Activated CD4-positive, alpha-beta T cell treated with anti-CD3 and anti-CD28 coated beads, Interleukin-2, amount 50 U/mL, for 24 hours (primary cell): ENCODE data around the gene FAM210A.

Experiments
- DNase-seq, 2 donors: peaks; one replicate each; pipeline ENCODE4 v3.0.0-alpha.2; 2020; ENCODE audit warnings: low read depth in 1 of 2, low spot score in 1 of 2

The FAM210A gene

DNA sequence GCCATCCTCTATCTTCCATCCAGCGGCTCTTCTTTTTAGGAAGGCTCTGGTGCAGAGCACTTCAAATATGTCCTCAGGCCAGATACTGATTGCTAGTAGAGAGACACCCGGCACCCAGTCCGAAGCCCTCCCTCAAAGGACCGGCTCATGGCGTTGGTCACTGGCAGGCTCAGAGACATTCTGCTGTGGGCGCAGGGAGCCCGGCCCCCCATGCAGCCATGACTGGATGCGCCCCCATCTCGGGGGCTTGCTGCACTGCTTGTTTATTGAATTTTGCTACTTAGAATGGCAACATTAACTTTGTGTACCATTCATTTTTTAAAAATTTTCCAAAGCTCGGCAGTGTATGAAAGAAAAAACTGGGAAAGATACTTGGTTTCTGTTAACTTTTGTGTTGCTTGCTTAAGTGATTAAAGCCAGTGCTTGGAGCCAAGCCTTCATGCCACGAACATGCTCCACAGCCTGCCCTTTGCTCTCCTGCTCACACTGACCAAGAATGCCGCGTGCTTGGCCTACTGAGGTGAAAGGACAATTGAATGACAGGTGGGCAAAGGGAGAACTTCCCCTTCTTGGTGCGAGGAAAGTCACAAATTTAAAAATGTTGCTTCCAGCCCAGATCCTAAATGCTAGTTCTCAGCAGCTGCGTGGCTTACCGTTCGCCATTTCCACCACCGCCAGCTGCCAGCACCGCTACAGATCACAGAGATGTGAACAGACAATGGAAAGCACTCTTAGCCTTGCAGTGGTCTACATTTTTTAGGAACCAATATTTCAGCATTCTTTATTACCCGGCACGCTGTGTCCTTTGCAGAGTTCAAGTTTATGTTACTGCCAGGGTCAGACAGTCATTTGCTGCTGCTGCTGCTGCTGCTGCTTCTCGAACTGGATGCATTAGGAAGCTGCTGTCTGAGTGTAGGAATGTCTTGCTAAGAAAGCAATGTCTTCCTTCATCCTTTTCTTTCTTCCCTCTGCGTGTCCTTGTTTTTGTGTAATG lies 76.7 kb downstream of the FAM210A start:
- no peak for DNase-seq

DNA sequence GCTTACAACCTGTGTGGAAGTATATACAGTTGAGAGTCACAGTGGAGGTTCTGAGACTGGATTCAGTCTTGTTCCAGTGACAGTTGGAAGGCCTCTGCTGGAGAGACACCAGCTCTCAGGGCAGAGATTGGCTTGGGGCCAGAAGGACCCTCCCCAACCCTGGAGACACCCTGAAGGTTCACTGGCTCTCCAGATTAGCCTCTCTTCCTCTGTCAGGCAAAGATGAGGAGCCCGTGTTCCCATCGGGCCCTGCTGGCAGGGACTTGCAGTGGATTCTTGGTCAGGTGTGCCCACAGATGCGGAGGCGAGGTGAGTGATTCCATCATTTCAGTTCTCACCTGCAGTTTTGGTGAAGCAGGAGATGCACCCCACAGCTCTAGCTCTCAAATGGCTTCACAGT lies 78.6 kb downstream of the FAM210A start:
- no peak for DNase-seq

DNA sequence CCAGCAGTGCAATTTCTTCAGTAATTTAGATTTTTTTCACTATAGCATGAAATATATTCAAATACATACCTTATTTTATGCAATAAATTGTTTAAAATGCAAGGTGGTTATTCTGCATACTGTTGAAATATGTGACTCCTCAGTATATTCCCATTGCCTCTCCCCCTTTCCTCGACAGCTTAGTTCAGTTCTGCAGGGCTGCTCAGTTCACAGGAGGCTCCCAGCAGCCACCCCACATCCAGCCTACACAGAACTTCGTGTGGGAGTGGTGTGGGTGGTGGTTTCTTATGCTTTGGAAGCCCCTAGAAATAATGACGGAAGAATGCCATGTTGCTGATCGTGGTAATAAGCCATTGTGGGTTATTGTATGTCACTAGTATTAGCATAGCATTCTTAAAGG lies 79.7 kb downstream of the FAM210A start:
- DNase-seq, result no peak

DNA sequence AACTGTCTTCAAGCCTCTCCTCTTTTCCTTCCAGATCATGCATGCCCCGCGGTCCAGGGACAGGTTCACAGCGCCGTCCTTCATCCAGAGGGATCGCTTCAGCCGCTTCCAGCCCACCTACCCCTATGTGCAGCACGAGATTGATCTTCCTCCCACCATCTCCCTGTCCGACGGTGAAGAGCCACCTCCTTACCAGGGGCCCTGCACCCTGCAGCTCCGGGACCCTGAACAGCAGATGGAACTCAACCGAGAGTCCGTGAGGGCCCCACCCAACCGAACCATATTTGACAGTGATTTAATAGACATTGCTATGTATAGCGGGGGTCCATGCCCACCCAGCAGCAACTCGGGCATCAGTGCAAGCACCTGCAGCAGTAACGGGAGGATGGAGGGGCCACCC lies 81.3 kb downstream of the FAM210A start:
- no peak for DNase-seq

DNA sequence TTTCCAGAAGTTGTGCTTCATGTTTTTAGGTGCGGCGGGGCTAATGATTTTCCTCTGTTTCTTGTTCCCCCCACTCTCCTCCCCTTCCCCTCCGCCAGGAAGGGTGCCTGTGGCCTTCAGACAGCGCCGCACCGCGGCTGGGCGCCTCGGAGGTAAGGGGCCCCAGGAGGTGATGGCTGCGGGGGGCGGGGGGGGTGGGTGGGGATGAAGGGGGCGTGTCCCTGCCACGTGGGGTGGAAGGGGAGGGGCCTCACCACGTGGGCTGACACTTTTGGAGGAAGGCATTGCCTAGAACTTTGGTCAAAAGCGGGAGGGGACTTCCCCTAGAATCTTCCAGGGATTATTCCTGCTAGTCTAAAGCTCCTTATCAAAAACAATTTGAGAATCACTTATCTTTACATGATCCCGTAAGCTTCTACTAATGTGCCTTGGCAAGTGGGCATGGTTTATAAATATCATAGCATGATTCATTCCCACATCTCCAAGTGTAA lies 83.1 kb downstream of the FAM210A start:
- DNase-seq, result no peak

DNA sequence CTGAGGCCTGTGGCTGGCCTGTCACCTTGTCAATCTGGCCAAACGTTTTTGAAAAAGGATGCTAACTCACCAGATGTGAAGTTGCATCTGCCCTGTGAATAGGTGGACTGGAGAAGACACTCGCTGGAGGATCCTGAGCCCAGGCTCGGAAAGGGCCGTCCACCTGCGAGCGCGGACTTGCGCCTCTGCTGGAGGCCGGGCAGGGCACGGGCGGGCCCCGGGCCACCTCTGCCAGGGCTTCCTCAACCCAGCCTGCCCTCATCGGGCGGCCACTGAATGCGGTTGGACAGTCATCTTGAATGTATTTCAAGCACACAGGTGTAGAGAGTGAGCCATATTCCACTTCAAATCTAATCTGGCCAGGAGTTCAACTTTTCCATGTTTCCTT lies 83.9 kb downstream of the FAM210A start:
- DNase-seq, result no peak

DNA sequence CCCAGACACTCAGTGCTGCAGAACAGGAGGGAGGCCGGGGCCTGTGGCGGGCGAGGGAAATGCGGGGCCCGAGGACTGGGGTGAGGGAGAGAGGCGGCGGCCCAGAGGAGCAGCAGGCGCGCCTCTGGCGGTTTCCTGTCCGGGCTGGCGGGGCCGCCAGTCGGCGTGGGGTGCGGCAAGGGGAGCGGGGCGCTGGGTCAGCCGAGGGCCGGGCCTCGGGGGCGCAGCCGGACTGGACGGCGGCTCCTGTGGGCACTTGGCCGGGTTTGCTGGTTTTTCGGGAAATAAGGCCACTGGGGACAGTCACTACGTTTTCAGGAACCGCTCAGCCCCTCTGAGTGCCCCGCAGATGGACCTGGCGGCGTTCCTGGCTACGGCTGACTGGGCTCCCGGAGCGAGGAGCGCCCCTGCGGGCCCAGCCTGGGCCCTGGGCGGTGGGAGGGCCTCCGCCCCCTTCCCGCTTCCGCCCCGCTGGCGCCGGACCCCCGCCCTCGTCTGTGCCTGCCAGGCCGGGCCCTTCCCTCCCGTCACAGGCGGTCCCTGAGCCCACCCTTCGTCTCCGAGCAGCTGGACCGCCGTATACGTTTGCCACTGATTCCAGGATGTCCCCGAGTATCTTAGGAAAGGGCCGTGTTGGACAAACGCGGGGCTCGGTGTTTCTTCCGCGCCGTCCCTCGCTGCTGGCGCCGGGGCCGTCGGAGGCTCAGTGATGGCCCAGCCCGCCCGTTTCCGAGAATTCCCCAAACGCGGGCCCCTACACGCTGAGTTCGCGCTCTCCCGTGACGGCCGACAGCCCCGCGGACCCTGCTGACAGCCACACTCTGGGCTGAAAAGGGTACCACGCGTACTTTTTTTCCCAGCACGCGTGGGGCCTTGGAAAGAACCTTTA lies 84.6 kb downstream of the FAM210A start:
- DNase-seq, result no peak

DNA sequence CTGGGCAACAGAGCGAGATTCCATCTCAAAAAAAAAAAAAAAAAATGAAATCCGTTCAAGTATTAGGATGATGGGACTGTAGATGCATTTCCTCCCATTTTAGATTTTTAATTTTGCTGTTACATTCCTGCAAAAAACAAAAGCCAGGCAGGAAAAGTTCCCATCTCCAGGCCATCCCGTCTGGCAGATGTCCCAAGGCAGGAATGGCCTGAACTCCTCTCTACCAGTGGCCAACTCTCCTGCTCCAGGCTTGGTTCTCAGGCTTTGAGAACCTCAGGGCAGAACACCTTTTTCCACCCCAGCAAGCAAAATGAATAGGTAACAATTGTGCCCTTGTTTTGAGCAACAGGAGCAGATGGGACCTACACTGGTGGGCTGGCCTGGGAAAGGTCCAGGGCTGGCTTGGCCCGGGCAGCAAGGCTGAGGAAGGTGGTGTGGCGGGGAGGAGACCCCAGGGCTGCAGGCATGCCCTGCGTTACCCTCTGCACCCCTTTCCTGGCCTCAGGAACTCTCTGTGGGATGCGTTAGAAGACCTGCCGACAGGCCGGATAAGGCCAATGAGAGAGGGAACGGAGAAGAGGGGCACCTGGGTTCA lies 86.0 kb downstream of the FAM210A start:
- DNase-seq, result no peak

DNA sequence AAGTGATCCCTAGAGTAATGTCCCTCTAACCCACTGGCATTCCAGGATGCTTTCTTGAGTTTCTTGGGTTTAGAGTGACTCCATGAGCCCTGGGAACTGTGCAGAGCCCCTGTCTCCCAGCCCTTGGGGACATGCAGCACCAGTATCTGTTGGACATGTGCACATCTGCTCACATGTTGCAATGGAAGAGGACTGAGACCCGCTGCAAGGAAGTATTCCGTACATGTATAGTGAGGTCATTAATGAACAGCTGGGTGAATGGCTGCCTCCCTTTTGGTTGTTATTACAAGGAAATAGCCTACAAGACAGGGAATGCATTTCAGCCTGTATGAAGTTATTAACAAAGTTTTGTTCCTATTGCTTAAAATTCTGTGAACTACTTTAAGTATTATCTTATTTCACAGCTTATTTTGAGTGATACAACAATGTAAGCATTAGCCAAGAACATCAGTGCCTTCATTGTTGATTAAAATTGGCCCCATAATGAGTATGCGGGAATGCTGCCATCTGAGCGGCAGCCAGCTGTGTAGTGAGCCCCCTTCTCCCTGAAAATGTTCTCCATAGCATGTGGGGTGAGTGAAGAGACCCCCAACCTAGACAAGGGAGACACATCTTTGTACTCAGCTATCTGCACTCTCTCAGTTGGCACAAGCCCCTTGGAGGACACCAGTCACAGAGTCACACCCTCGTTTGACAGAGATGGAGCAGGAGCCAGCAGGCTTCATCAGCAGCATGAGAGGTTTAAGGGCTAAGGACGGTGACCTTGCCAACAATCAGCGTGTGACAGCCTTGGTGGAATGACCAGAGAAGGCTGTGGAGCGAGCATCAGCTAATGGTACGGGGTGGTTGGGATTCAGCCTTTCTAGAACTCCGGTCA lies 87.4 kb downstream of the FAM210A start:
- DNase-seq, result no peak

DNA sequence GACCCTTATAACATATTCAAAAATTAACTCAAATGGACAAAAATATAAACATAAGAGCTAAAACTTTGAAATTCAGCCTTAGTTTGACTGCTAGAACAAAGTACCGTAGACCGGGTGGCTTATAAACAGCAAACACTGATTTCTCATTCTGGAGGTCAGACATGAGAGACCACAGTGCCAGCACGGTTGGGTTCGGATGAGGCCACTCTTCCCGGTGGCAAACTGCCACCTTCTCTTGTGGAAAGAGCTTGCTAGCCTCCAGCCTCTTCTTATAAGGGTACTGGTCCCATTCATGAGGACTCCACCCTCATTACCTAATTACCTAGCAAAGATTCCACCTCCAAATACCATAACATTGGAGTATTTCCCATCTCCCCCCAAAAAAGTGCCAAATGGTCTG lies 91.3 kb downstream of the FAM210A start:
- no peak for DNase-seq

DNA sequence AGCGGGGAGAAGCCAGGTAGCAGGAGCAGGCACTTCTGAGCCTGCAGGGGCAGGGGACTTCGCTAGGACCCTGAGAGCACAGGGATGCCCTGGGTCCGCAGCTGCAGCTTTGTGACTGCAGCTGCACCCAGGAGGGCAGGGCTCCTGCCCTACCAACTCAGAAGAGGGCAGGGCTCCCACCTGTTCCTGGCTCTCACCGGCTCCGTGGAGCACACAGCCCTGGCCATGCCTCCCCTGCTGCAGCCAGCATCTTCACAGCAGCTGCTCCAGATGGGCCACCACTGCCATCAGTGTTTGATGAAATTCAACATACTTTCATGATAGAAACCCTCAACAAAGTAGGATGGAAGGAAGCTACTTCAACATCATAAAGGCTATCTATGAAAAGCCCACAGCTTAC lies 92.7 kb downstream of the FAM210A start:
- no peak for DNase-seq

DNA sequence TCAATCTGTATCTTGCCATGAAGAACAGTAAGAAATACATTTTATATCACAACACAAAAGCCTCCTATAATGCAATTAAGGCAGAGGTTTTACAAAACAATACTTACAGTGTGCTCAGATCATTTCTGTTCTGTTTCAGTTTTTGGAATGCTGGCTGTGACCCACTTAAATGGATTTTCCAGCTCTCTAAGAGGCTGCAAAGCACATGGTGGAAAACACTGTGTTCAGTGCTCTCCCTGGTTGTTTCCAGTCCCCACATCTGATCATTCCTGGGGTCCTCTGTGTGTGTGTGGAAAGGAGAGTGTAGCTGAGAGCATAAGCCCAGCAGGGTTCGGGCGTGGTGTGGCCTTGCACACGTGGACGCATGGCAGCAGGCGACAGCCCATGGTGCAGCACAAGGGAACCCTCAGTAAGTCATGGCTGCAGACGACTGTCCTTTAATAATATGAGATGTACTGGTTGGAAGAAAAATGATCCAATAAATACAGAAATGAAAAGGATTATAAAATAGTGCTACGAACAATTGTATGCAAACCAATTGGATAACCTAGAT lies 95.6 kb downstream of the FAM210A start:
- no peak for DNase-seq

DNA sequence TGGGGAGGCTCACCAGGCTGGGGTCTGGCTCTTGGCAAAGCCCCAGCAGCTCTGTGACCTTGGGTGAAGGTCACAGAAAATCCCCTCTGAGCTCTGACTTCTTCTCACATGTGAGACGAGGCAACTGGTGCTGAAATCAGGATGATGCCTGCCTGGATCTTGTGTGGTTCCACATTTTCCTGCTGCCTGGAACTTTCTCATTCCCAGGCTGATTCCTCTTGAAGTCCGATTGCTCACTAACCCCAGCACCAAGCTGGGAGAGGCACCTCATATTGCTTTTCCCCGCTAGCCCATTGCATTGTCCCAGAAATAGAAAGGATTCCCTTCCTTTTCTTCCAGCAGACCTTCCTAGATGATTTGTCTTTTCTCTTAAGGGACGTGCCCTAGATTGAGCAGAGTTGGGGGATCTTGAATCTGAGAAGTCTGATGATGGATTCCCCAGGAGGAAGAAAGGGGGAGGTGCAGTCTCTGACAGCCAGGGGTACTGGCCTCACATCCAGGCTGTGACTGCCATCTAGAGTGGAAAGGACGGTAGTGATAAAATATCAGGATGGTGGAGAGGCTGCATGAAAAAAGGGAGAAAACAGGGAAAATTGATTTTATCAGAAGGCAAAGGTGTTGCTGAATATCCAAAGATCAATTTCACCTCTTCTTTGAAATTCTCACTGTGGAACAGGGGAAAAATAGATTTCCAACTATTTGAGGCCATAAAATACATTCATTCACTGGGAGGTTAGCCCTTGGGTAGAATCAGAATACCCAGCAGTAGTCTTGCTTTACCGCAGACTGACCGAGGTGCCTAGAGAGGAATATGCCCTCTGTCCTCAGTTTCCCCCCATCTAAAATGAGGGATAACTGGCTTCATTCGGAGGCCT lies 96.3 kb downstream of the FAM210A start:
- DNase-seq, result peak in 1 of 2 donors; percentile 60

DNA sequence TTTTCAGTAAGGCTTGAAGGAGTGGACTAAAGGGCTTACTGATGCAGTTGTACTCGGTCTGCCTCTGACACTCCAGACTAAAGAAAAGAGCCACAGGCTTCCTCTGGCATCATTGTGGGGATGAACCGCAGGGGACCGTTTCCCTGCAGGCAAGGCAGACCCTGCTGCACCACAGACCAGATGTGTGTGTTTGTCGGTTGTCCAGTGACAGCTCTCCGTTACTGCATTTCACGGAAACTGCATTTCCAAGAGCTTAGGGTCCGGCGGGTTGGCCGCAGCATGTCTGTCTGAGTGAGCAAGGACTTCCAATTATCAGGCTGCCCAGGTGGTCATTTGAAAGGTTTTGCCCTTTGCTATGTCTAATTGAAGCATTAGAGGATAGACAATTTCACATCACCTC lies 98.1 kb downstream of the FAM210A start:
- DNase-seq, result no peak

DNA sequence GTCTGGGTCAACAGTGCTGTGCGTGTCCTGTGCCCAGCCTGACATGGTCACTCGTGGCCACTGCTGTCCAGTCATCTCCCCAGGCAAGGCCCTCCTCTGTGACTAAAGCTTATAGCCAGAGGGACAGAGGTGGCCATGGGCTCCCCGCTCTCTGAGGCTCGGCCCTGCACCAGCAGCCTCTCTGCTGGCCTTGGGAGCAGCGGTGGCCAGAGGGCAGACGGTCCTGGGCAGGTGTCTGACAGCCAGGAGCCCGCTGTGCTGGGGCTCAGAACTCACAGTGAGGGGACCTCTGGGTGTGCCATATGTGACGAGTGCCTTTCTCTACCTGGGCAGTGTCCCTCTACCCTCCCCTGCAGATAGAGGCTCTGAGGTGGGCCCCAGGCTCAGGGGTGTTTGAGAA lies 98.7 kb downstream of the FAM210A start:
- DNase-seq, result no peak

DNA sequence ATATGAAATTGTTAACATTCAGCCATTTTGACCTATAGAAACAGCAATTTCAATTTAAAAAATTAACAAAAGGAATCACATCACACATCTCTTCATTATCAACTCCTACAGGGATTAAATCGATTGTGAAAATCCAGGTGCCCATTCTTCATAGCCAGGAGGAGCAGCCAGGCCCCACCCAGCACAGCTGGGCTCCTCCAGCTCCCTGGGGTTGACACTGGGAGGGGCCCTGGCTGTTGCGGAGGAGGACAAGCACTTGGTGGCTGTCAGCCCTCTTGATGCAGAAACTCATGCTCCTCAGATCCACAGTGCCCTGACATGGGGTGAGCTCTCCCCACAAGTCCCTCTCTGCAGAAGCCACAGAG lies 99.8 kb downstream of the FAM210A start:
- DNase-seq, result no peak

DNA sequence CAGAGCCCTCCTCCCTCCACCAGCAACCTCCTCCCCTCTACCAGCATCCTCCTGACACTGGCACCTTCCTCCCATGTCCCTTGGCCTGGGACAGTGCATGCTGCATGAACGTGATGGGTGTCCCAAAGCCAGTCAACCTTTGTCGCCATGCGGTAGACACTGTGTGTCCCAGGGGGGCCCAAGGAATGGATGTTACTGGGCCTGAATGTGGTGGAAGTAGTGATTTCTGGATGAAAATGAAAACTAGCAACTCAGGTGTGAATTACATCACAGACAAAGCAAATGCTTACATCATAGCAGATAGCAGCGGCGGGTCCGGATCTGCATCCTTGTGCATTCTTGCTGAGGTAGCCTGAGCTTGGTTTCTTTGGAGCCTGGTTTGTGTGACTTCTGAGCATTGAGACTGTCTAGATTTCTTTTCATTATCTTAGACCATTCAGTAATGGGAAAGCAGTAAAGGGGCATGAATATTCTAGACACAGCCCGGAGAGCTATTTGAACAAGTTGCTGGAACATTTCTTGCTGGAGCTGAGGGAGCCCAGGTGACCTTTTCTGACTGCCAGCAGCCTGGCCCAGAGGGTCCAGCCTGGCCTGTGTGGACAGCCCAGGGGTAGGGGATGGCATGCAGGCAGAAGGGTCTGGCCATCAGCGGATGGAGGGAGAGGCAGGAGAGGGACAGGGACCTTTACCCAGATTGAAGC lies 100.4 kb downstream of the FAM210A start:
- no peak for DNase-seq

DNA sequence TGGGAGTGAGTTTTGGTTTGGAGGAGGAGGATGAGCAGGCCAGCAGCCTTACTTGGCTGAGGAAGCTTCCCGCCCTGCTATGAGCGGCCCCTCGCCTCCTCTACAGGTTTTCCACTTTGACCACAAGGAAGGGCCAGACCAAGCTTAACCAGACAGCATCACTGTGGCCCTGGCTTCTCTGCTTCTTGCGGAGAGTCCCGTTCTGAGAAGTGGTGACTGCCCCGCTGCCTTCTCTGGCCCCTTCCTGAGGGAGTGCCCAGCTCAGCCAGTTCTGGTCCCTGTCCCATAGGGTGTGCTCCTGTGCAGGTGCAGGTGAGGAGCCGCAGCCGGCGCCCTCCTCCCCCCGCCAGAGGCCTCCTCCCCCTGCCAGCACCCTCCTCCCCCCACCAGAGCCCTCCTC lies 101.0 kb downstream of the FAM210A start:
- DNase-seq, result no peak
